WERI-Rb-1 (cell line): ENCODE measurements around the gene CYP8B1.

ENCODE experiments used
- DNase-seq: peaks from one replicate; pipeline ENCODE4 v3.0.0-alpha.2; 2020
- H3K27ac ChIP-seq: fragments of 250-450 bp; sonication (Bioruptor Pico); 2 replicates; pipeline ENCODE4 v1.5.1; 2020; ENCODE audit warnings: mild to moderate bottlenecking, moderate library complexity
- H3K27me3 ChIP-seq: fragments of 250-450 bp; sonication (Bioruptor Pico); 2 replicates; pipeline ENCODE4 v1.5.1; 2021; ENCODE audit warnings: mild to moderate bottlenecking, low read depth, moderate library complexity; ENCODE audit not compliant: insufficient read depth, severe bottlenecking
- H3K36me3 ChIP-seq: fragments of 250-450 bp; sonication (Bioruptor Pico); 2 replicates; pipeline ENCODE4 v1.5.1; 2020; ENCODE audit warnings: mild to moderate bottlenecking, moderate library complexity
- H3K4me3 ChIP-seq: 2 replicates; pipeline ENCODE4 v1.5.1; 2011; ENCODE audit warnings: low read depth, mild to moderate bottlenecking, control low read depth, low read length
- H3K9me3 ChIP-seq: fragments of 250-450 bp; sonication (Bioruptor Pico); 2 replicates; pipeline ENCODE4 v1.5.1; 2021; ENCODE audit warnings: mild to moderate bottlenecking, moderate library complexity; ENCODE audit not compliant: severe bottlenecking
- CTCF ChIP-seq: IDR thresholded peaks from 2 replicates; pipeline ENCODE4 v1.5.1; 2011; ENCODE audit warnings: low read depth, mild to moderate bottlenecking, control low read depth, inconsistent platforms, low read length

CYP8B1 gene

GRCh38 chr3:42906848-42907183 is 31.1 kb upstream of the CYP8B1 start:
- Histone ChIP-seq H3K9me3 (no peaks in the 10 kb centered on the region), H3K27me3 (no peaks in the 10 kb centered on the region), H3K4me3 (no peak overlapping the region), H3K36me3 (no peaks in the 10 kb centered on the region), H3K27ac (no peak overlapping the region)
- DNase-seq, result no peak
- TF ChIP-seq CTCF, result no peak

GRCh38 chr3:42906070-42906847 is 30.6 kb upstream of the CYP8B1 start, which contains the start of gene ZNF662:
Gene ZNF662 (plus strand): TSS chr3:42906142. CDS start chr3:42908115, 1,973 bp downstream.
- H3K27me3 ChIP-seq, result no peaks in the 10 kb centered on the region
- H3K4me3 ChIP-seq, result no peak within 1 kb of the TSS
- H3K36me3 ChIP-seq, result no peaks in the 10 kb centered on the region
- H3K9me3 ChIP-seq, result no peaks in the 10 kb centered on the region
- no peak for TF ChIP-seq CTCF
- no peak within 1 kb of the TSS for H3K27ac ChIP-seq
- DNase-seq, result no peak

GRCh38 chr3:42905740-42906069 is 30.0 kb upstream of the CYP8B1 start:
- Histone ChIP-seq H3K4me3 (no peak overlapping the region), H3K9me3 (no peaks in the 10 kb centered on the region), H3K27ac (no peak overlapping the region), H3K27me3 (no peaks in the 10 kb centered on the region), H3K36me3 (no peaks in the 10 kb centered on the region)
- DNase-seq, result no peak
- TF ChIP-seq CTCF, result no peak

DNA sequence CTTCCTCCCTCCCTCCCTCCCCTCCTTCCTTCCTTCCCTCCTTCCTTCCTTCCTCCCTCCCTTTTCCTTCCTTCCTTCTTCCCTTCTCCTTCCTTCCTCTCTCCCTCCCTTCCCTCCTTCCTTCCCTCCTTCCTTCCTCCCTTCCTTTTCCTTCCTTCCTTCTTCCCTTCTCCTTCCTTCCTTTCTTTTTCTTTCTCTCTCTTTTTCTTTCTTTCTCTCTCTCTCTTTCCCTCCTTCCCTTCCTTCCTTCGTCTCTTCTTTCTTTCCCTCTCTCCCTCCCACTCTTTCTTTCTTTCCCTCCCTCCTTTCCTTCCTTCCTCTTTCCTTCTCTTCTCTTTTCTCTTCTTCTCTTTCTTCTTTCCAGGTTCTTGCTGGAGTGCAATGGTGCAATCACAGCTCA is 28.4 kb upstream of the CYP8B1 start:
- Histone ChIP-seq H3K27me3 (no peaks in the 10 kb centered on the region), H3K4me3 (no peak overlapping the region), H3K36me3 (no peaks in the 10 kb centered on the region), H3K27ac (no peak overlapping the region), H3K9me3 (no peaks in the 10 kb centered on the region)
- no peak for TF ChIP-seq CTCF
- no peak for DNase-seq

DNA sequence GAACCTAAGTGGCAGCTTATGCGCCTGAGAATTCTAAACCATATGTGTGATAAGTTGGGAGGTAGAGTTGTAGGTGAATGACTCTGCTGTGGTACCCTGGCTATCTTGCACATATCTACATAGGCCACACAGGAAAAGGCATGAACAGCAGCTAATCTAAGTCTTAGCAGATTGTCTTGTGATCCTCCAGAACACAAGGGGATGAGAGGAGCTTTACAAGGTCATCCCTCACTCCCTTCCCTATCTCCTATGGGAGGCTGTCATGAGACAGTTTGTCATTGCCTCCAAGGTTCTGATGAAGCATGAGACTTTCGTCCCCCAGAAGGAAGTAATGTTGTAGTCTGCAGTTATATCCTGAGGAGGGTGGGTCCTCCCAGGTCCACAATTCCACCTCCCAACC is 26.6 kb upstream of the CYP8B1 start:
- Histone ChIP-seq H3K36me3 (no peaks in the 10 kb centered on the region), H3K9me3 (no peaks in the 10 kb centered on the region), H3K27ac (no peak overlapping the region), H3K27me3 (no peaks in the 10 kb centered on the region), H3K4me3 (no peak overlapping the region)
- TF ChIP-seq CTCF, result no peak
- no peak for DNase-seq

GRCh38 chr3:42901073-42901415 is 25.4 kb upstream of the CYP8B1 start:
- Histone ChIP-seq H3K36me3 (no peaks in the 10 kb centered on the region), H3K27ac (no peak overlapping the region), H3K9me3 (no peaks in the 10 kb centered on the region), H3K27me3 (no peaks in the 10 kb centered on the region), H3K4me3 (no peak overlapping the region)
- DNase-seq, result no peak
- no peak for TF ChIP-seq CTCF
